Activated CD4-positive, alpha-beta T cell treated with anti-CD3 and anti-CD28 coated beads, Interleukin-2, Interleukin-4, amounts not matched to agents 100 ng/mL and 50 ng/mL, durations not matched to agents 16 hours and 8 hours (primary cell): ENCODE data around the gene CACNB3.
A peak's percentile ranks its signal among the peaks of the same experiment; 100 is the strongest.

Source experiments
- DNase-seq: peaks from one replicate; pipeline ENCODE4 v3.0.0-alpha.2; 2020; ENCODE audit warnings: low spot score

The CACNB3 gene

GRCh38 chr12:48788854-48789775, 29.2 kb upstream of the CACNB3 start, which contains the start of gene ADCY6:
TSS of gene ADCY6 (minus strand) at chr12:48789089. CDS start at chr12:48783434, 5,655 bp downstream.
- no peak for DNase-seq

GRCh38 chr12:48789858-48790326, 28.4 kb upstream of the CACNB3 start:
- no peak for DNase-seq

GRCh38 chr12:48793696-48794095, 24.6 kb upstream of the CACNB3 start:
- no peak for DNase-seq

- DNase-seq, result no peak
Observed at GRCh38 chr12:48794870-48795269, 23.4 kb upstream of the CACNB3 start.

- peak; percentile 50 for DNase-seq
Observed at GRCh38 chr12:48795550-48796455, 22.5 kb upstream of the CACNB3 start.

- peak; percentile 27 for DNase-seq
Observed at GRCh38 chr12:48796976-48797375, 21.3 kb upstream of the CACNB3 start.

- no peak for DNase-seq
Observed at GRCh38 chr12:48800457-48800856, 17.8 kb upstream of the CACNB3 start.

GRCh38 chr12:48800971-48801370, 17.3 kb upstream of the CACNB3 start:
- no peak for DNase-seq

GRCh38 chr12:48803675-48804074, 14.6 kb upstream of the CACNB3 start:
- no peak for DNase-seq

GRCh38 chr12:48807981-48808380, 10.3 kb upstream of the CACNB3 start:
- DNase-seq, result no peak

GRCh38 chr12:48810903-48811431, 7.3 kb upstream of the CACNB3 start:
- no peak for DNase-seq

GRCh38 chr12:48811437-48812090, 6.7 kb upstream of the CACNB3 start:
- DNase-seq, result no peak

GRCh38 chr12:48812389-48812788, 5.9 kb upstream of the CACNB3 start:
- no peak for DNase-seq

- DNase-seq, result no peak
Observed at GRCh38 chr12:48813465-48814261, 4.6 kb upstream of the CACNB3 start.

GRCh38 chr12:48814262-48815125, 3.8 kb upstream of the CACNB3 start:
- peak; percentile 87 for DNase-seq

GRCh38 chr12:48815126-48816110, 2.9 kb upstream of the CACNB3 start:
- peak; percentile 43 for DNase-seq

GRCh38 chr12:48816143-48816854, 2.0 kb upstream of the CACNB3 start:
- DNase-seq, result no peak
